Measurements from ENCODE around the gene CWC22. TPM values are rescaled to one million over a fixed set of nuclear protein-coding genes. Genes with fewer than 3 reads are reported as not detected.

CWC22 gene
- polyA plus RNA-seq, 1 donor from 2014 or later = 16.0 TPM

DNA sequence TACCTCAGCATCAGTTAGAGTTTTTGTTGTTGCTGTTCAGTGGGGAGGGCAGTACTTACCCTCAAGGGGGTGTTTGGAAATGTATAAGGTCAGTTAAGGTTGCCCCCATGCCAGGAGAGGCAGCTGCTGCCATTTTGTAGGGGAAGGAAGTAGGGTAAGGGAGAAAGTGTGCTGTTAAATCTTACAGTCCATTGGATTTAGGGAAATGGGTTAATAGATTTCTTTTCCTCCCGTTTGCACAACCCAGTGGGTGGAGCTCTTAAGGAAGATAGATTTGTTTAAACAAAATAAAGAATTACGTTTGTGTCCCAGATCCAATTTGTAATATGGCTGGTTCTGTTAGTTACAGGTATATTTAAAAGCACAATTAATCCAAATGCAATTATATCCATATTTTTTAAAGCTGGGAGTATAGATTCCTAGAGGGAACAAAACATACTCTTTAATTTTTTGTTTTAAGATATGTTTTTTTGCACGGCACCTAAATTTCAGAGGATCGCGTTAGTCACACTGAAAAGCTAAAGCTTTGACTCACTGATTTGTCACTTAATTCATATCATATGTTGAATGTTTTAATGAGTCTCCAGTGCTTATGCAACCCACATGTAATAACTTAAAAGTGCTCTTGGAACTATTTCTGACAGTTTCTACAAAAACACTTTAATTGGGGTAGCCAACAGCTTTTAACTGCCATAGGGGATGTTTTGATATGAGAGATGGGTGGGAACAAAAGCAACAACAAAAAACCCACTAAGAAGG is 9.0 kb upstream of the CWC22 start:
- Histone ChIP-seq H3K27ac (ENCODE audit: low read length) (no peak overlapping the region), H3K79me2 (replicated peaks; ENCODE audit: insufficient read depth, low read length) (no peaks in the 10 kb centered on the region), H3K9ac (ENCODE audit: low read length) (no peak overlapping the region), H3K4me2 (ENCODE audit: low read length) (no peak overlapping the region), H3K4me3 (ENCODE audit: low read length) (no peak overlapping the region), H2AFZ (ENCODE audit: low read depth, low read length) (no peak overlapping the region), H3K36me3 (ENCODE audit: insufficient read depth, low read length) (no peaks in the 10 kb centered on the region), H3F3A (ENCODE audit: insufficient read depth, low read length, poor library complexity, severe bottlenecking) (no peaks in the 10 kb centered on the region), H3K27me3 (ENCODE audit: insufficient read depth, low read depth, low read length) (no peaks in the 10 kb centered on the region), H4K20me1 (ENCODE audit: insufficient read depth) (no peaks in the 10 kb centered on the region), H3K9me2 (ENCODE audit: insufficient read depth, low read length) (no peaks in the 10 kb centered on the region), H3K9me3 (ENCODE audit: low read length) (no peaks in the 10 kb centered on the region)
- no peak for TF ChIP-seq POLR2AphosphoS5 (IDR thresholded peaks at IDR 0.05)
- no peak for TF ChIP-seq MXI1 (conservative IDR thresholded peaks at IDR 0.05; ENCODE audit: poor library complexity, severe bottlenecking)
- TF ChIP-seq CTCF (IDR thresholded peaks at IDR 0.05; ENCODE audit: poor library complexity, severe bottlenecking) = no peak
- TF ChIP-seq REST (IDR thresholded peaks at IDR 0.05; ENCODE audit: borderline replicate concordance) = no peak
- no peak for TF ChIP-seq TAF1 (IDR thresholded peaks at IDR 0.05; ENCODE audit: low read depth)
- no peak for TF ChIP-seq SMC3 (conservative IDR thresholded peaks at IDR 0.05; ENCODE audit: poor library complexity)
- no peak for TF ChIP-seq RAD21 (conservative IDR thresholded peaks at IDR 0.05)
- TF ChIP-seq EP300 (conservative IDR thresholded peaks at IDR 0.05; ENCODE audit: poor library complexity, severe bottlenecking) = no peak
- no peak for TF ChIP-seq EZH2 (IDR thresholded peaks at IDR 0.05; ENCODE audit: borderline replicate concordance, insufficient read depth, low read length, poor library complexity, severe bottlenecking)

DNA sequence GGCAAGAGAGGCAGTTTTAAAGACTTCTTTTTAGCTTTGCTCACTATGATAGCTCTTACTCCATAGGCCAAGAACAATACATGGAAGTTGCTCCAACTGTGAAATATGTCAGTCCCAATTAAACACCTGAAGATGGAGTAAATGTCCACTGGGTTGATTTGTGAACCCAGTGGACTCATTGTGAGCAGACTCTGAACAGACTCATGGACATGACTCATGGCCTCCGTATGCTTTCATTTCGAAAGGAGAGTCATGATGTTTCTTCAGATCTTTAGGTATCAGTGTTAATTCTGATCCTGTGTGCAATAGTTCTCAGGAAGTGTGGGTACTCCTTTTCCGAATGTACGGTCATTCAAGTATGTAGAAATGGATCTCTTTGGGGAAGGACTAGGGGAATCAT is 5.4 kb upstream of the CWC22 start:
- no peak for TF ChIP-seq POLR2AphosphoS5 (IDR thresholded peaks at IDR 0.05)
- TF ChIP-seq RAD21 (conservative IDR thresholded peaks at IDR 0.05) = no peak
- TF ChIP-seq CTCF (IDR thresholded peaks at IDR 0.05; ENCODE audit: poor library complexity, severe bottlenecking) = no peak
- no peak for TF ChIP-seq TAF1 (IDR thresholded peaks at IDR 0.05; ENCODE audit: low read depth)
- TF ChIP-seq EZH2 (IDR thresholded peaks at IDR 0.05; ENCODE audit: borderline replicate concordance, insufficient read depth, low read length, poor library complexity, severe bottlenecking) = no peak
- TF ChIP-seq REST (IDR thresholded peaks at IDR 0.05; ENCODE audit: borderline replicate concordance) = no peak
- TF ChIP-seq MXI1 (conservative IDR thresholded peaks at IDR 0.05; ENCODE audit: poor library complexity, severe bottlenecking) = no peak
- no peak for TF ChIP-seq EP300 (conservative IDR thresholded peaks at IDR 0.05; ENCODE audit: poor library complexity, severe bottlenecking)
- no peak for TF ChIP-seq SMC3 (conservative IDR thresholded peaks at IDR 0.05; ENCODE audit: poor library complexity)
- no peaks in the 10 kb centered on the region for H3K9me2 ChIP-seq (ENCODE audit: insufficient read depth, low read length)
- no peak overlapping the region for H3K9ac ChIP-seq (ENCODE audit: low read length)
- no peaks in the 10 kb centered on the region for H3K79me2 ChIP-seq (replicated peaks; ENCODE audit: insufficient read depth, low read length)
- no peaks in the 10 kb centered on the region for H3F3A ChIP-seq (ENCODE audit: insufficient read depth, low read length, poor library complexity, severe bottlenecking)
- no peak overlapping the region for H2AFZ ChIP-seq (ENCODE audit: low read depth, low read length)
- no peaks in the 10 kb centered on the region for H3K36me3 ChIP-seq (ENCODE audit: insufficient read depth, low read length)
- H4K20me1 ChIP-seq (ENCODE audit: insufficient read depth) = no peaks in the 10 kb centered on the region
- no peak overlapping the region for H3K4me3 ChIP-seq (ENCODE audit: low read length)
- H3K27ac ChIP-seq (ENCODE audit: low read length) = no peak overlapping the region
- no peaks in the 10 kb centered on the region for H3K9me3 ChIP-seq (ENCODE audit: low read length)
- no peak overlapping the region for H3K4me2 ChIP-seq (ENCODE audit: low read length)
- H3K27me3 ChIP-seq (ENCODE audit: insufficient read depth, low read depth, low read length) = no peaks in the 10 kb centered on the region

Measured in neural cell (in vitro differentiated cells).